ENCODE measurements around the gene EQTN. TPM values are rescaled to one million over a fixed set of nuclear protein-coding genes. Genes with fewer than 3 reads are reported as not detected.

Gene EQTN
- total RNA-seq (0.13 TPM), polyA plus RNA-seq (ENCODE audit: insufficient read depth in 1 of 8, insufficient read length in 8 of 8, low replicate concordance in 1 of 8) (under 1 TPM in 2 of 8 donors, not detected in 6; 0.15 to 0.30 TPM)
- long read RNA-seq, donor 1 = 0 reads
- long read RNA-seq, donor 2 = 0 reads
- long read RNA-seq, donor 3 = 0 reads
- long read RNA-seq, donor 4 = 0 reads
- long read RNA-seq, donor 5 = 0 reads
- long read RNA-seq, donor 6 = 0 reads
- long read RNA-seq, donor 7 = 0 reads
- long read RNA-seq, donor 8 = 0 reads
- long read RNA-seq, donor 9 = 0 reads
- long read RNA-seq, donor 10 = 0 reads
- long read RNA-seq, donor 11 = 0 reads

- H3K27me3 ChIP-seq (ENCODE audit: control insufficient read depth, insufficient read depth, low read length) = no peaks in the 10 kb centered on the region
- no peaks in the 10 kb centered on the region for H3K36me3 ChIP-seq (ENCODE audit: control insufficient read depth, insufficient read depth, low read length)
- WGBS (ENCODE audit: insufficient coverage) = 72% methylated on average over 6 of the region's 7 CpGs
- DNase-seq = no peak
- H3K9me3 ChIP-seq (replicated peaks; ENCODE audit: control insufficient read depth, low read depth, low read length) = no peaks in the 10 kb centered on the region
- no peak within 1 kb of the TSS for H3K4me3 ChIP-seq (ENCODE audit: low read length)
- no peak within 1 kb of the TSS for H3K27ac ChIP-seq (ENCODE audit: low read length)
- H3K4me1 ChIP-seq (ENCODE audit: control insufficient read depth, insufficient read depth, low read length) = peaks cover 3% of the 10 kb centered on the region
Measured at GRCh38 chr9:27297050-27297449, at the start of gene EQTN. Gene EQTN, minus strand, starts transcription at chr9:27297150. Its CDS starts 95 bp downstream, at chr9:27297055.

- H3K27ac ChIP-seq (ENCODE audit: low read length) = no peak overlapping the region
- DNase-seq = no peak
- H3K36me3 ChIP-seq (ENCODE audit: control insufficient read depth, insufficient read depth, low read length) = no peaks in the 10 kb centered on the region
- no peak overlapping the region for H3K4me3 ChIP-seq (ENCODE audit: low read length)
- H3K9me3 ChIP-seq (replicated peaks; ENCODE audit: control insufficient read depth, low read depth, low read length) = no peaks in the 10 kb centered on the region
- 98% methylated on average over 6 of the region's 7 CpGs for WGBS (ENCODE audit: insufficient coverage)
- H3K4me1 ChIP-seq (ENCODE audit: control insufficient read depth, insufficient read depth, low read length) = peaks cover 14% of the 10 kb centered on the region
- H3K27me3 ChIP-seq (ENCODE audit: control insufficient read depth, insufficient read depth, low read length) = no peaks in the 10 kb centered on the region
Measured at GRCh38 chr9:27344776-27345175, 47.8 kb upstream of the EQTN start.

- peaks cover 37% of the 10 kb centered on the region for H3K4me1 ChIP-seq (ENCODE audit: control insufficient read depth, insufficient read depth, low read length)
- whole genome bisulfite sequencing (ENCODE audit: insufficient coverage) = 82% methylated on average over 4 of the region's 9 CpGs
Measured at GRCh38 chr9:27341545-27342294, 44.8 kb upstream of the EQTN start.

GRCh38 chr9:27340961-27341511 lies 44.1 kb upstream of the EQTN start:
- H3K36me3 ChIP-seq (ENCODE audit: control insufficient read depth, insufficient read depth, low read length) = no peaks in the 10 kb centered on the region
- H3K4me1 ChIP-seq (ENCODE audit: control insufficient read depth, insufficient read depth, low read length) = peaks cover 37% of the 10 kb centered on the region
- no peaks in the 10 kb centered on the region for H3K9me3 ChIP-seq (replicated peaks; ENCODE audit: control insufficient read depth, low read depth, low read length)
- no peaks in the 10 kb centered on the region for H3K27me3 ChIP-seq (ENCODE audit: control insufficient read depth, insufficient read depth, low read length)
- H3K27ac ChIP-seq (ENCODE audit: low read length) = no peak overlapping the region
- DNase-seq = peak; percentile 32
- 65% methylated on average over 4 of the region's 7 CpGs for WGBS (ENCODE audit: insufficient coverage)
- H3K4me3 ChIP-seq (ENCODE audit: low read length) = no peak overlapping the region

More at GRCh38 chr9:27341545-27342294, 44.8 kb upstream of the EQTN start:
- H3K9me3 ChIP-seq (replicated peaks; ENCODE audit: control insufficient read depth, low read depth, low read length) = no peaks in the 10 kb centered on the region
- DNase-seq = peak; percentile 43
- H3K4me3 ChIP-seq (ENCODE audit: low read length) = no peak overlapping the region
- no peaks in the 10 kb centered on the region for H3K36me3 ChIP-seq (ENCODE audit: control insufficient read depth, insufficient read depth, low read length)
- no peaks in the 10 kb centered on the region for H3K27me3 ChIP-seq (ENCODE audit: control insufficient read depth, insufficient read depth, low read length)
- no peak overlapping the region for H3K27ac ChIP-seq (ENCODE audit: low read length)

GRCh38 chr9:27340285-27340674 lies 43.3 kb upstream of the EQTN start:
- Histone ChIP-seq H3K27me3 (ENCODE audit: control insufficient read depth, insufficient read depth, low read length) (no peaks in the 10 kb centered on the region), H3K36me3 (ENCODE audit: control insufficient read depth, insufficient read depth, low read length) (no peaks in the 10 kb centered on the region), H3K4me1 (ENCODE audit: control insufficient read depth, insufficient read depth, low read length) (peaks cover 37% of the 10 kb centered on the region), H3K4me3 (ENCODE audit: low read length) (no peak overlapping the region), H3K27ac (ENCODE audit: low read length) (no peak overlapping the region), H3K9me3 (replicated peaks; ENCODE audit: control insufficient read depth, low read depth, low read length) (no peaks in the 10 kb centered on the region)
- no peak for DNase-seq
- 64% methylated on average over 3 of the region's 5 CpGs for WGBS (ENCODE audit: insufficient coverage)

- H3K4me1 ChIP-seq (ENCODE audit: control insufficient read depth, insufficient read depth, low read length) = peaks cover 37% of the 10 kb centered on the region
- no peaks in the 10 kb centered on the region for H3K27me3 ChIP-seq (ENCODE audit: control insufficient read depth, insufficient read depth, low read length)
- peak; percentile 27 for DNase-seq
- 98% methylated on average over 5 of the region's 11 CpGs for WGBS (ENCODE audit: insufficient coverage)
- H3K9me3 ChIP-seq (replicated peaks; ENCODE audit: control insufficient read depth, low read depth, low read length) = no peaks in the 10 kb centered on the region
- no peaks in the 10 kb centered on the region for H3K36me3 ChIP-seq (ENCODE audit: control insufficient read depth, insufficient read depth, low read length)
- no peak overlapping the region for H3K4me3 ChIP-seq (ENCODE audit: low read length)
- no peak overlapping the region for H3K27ac ChIP-seq (ENCODE audit: low read length)
Measured at GRCh38 chr9:27339661-27340284, 42.8 kb upstream of the EQTN start.

- H3K27me3 ChIP-seq (ENCODE audit: control insufficient read depth, insufficient read depth, low read length) = no peaks in the 10 kb centered on the region
- WGBS (ENCODE audit: insufficient coverage) = no CpG with 5 or more reads among the region's 9 CpGs
- H3K9me3 ChIP-seq (replicated peaks; ENCODE audit: control insufficient read depth, low read depth, low read length) = no peaks in the 10 kb centered on the region
- no peak overlapping the region for H3K4me3 ChIP-seq (ENCODE audit: low read length)
- no peaks in the 10 kb centered on the region for H3K36me3 ChIP-seq (ENCODE audit: control insufficient read depth, insufficient read depth, low read length)
- H3K27ac ChIP-seq (ENCODE audit: low read length) = no peak overlapping the region
- peaks cover 37% of the 10 kb centered on the region for H3K4me1 ChIP-seq (ENCODE audit: control insufficient read depth, insufficient read depth, low read length)
- no peak for DNase-seq
Measured at GRCh38 chr9:27338527-27338903, 41.6 kb upstream of the EQTN start.

GRCh38 chr9:27337833-27338526 lies 41.0 kb upstream of the EQTN start:
- DNase-seq = no peak
- no peak overlapping the region for H3K27ac ChIP-seq (ENCODE audit: low read length)
- H3K9me3 ChIP-seq (replicated peaks; ENCODE audit: control insufficient read depth, low read depth, low read length) = no peaks in the 10 kb centered on the region
- H3K36me3 ChIP-seq (ENCODE audit: control insufficient read depth, insufficient read depth, low read length) = no peaks in the 10 kb centered on the region
- H3K4me1 ChIP-seq (ENCODE audit: control insufficient read depth, insufficient read depth, low read length) = peaks cover 40% of the 10 kb centered on the region
- H3K4me3 ChIP-seq (ENCODE audit: low read length) = no peak overlapping the region
- WGBS (ENCODE audit: insufficient coverage) = 80% methylated on average over 4 of the region's 5 CpGs
- H3K27me3 ChIP-seq (ENCODE audit: control insufficient read depth, insufficient read depth, low read length) = no peaks in the 10 kb centered on the region

- H3K4me1 ChIP-seq (ENCODE audit: control insufficient read depth, insufficient read depth, low read length) = peaks cover 40% of the 10 kb centered on the region
- peak; percentile 38 for DNase-seq
- WGBS (ENCODE audit: insufficient coverage) = 63% methylated on average over 2 of the region's 3 CpGs
Measured at GRCh38 chr9:27337236-27337635, 40.3 kb upstream of the EQTN start.

More at GRCh38 chr9:27337236-27337635, 40.3 kb upstream of the EQTN start:
- H3K4me3 ChIP-seq (ENCODE audit: low read length) = no peak overlapping the region
- H3K27ac ChIP-seq (ENCODE audit: low read length) = no peak overlapping the region
- no peaks in the 10 kb centered on the region for H3K36me3 ChIP-seq (ENCODE audit: control insufficient read depth, insufficient read depth, low read length)
- no peaks in the 10 kb centered on the region for H3K27me3 ChIP-seq (ENCODE audit: control insufficient read depth, insufficient read depth, low read length)
- no peaks in the 10 kb centered on the region for H3K9me3 ChIP-seq (replicated peaks; ENCODE audit: control insufficient read depth, low read depth, low read length)
